DOHH2 (cell line): ENCODE data around the gene ANGPTL5.

Source experiments
- CTCF ChIP-seq: fragments of 200-600 bp; sonication (generic); IDR thresholded peaks from one replicate; pipeline ENCODE4 v1.5.1; 2014; ENCODE audit warnings: antibody characterized with exemption, mild to moderate bottlenecking, low read depth, low read length; ENCODE audit not compliant: poor library complexity, severe bottlenecking
- EZH2phosphoT487 ChIP-seq: fragments of 200-600 bp; sonication (generic); IDR thresholded peaks from 2 replicates; pipeline ENCODE4 v1.6.1; 2017; ENCODE audit warnings: borderline replicate concordance, mild to moderate bottlenecking, antibody characterized with exemption, low read length, moderate library complexity, mixed read lengths

- TF ChIP-seq CTCF (no peak), EZH2phosphoT487 (no peak)
Observed at GRCh38 chr11:101885631-101886030, 30.7 kb downstream of the ANGPTL5 start.
